Tibial nerve (tissue), 4 donors: ENCODE measurements around the gene ADGRE1.

Experiments
- CTCF ChIP-seq, 5 experiments: fragments of 200-600 bp in 3 of 5; fragments of 450-650 bp in 2 of 5; sonication (generic) in 3 of 5; IDR thresholded peaks; one replicate each; pipeline ENCODE4 v1.5.1; 2016 to 2019; ENCODE audit warnings: antibody characterized with exemption in 5 of 5, mild to moderate bottlenecking in 3 of 5, moderate library complexity in 2 of 5
- EP300 ChIP-seq, 2 donors: sonication (generic); formaldehyde crosslinking; IDR thresholded peaks; one replicate each; pipeline ENCODE4 v1.6.1; 2017; ENCODE audit warnings: antibody characterized with exemption in 2 of 2, mild to moderate bottlenecking in 1 of 2

GRCh38 chr19:6888967-6889366 is 1.6 kb downstream of the ADGRE1 start:
- TF ChIP-seq CTCF (IDR thresholded peaks at IDR 0.05) (no peak), EP300 (IDR thresholded peaks at IDR 0.05) (no peak)
